Measurements from ENCODE around the gene ARHGAP12.

ARHGAP12 gene

DNA sequence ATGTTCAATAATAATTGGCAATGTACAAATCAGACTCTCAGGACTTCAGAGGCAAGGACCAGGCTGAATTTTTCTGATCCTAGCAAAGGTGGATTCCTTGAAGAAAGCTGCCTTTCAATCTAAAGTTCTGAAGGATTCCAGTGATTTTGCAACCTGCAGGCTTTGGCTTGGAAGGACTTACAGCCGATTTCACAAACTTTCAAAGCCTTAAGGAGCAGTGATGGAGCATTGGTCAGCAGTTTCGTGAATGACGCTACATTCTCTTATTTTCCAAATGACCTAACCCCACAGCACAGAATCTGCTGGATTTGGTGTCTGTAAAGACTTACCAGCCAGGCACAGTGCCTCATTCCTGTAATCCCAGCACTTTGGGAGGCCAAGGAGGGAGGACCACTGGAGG lies 167.5 kb downstream of the ARHGAP12 start:
- no peak for DNase-seq

DNA sequence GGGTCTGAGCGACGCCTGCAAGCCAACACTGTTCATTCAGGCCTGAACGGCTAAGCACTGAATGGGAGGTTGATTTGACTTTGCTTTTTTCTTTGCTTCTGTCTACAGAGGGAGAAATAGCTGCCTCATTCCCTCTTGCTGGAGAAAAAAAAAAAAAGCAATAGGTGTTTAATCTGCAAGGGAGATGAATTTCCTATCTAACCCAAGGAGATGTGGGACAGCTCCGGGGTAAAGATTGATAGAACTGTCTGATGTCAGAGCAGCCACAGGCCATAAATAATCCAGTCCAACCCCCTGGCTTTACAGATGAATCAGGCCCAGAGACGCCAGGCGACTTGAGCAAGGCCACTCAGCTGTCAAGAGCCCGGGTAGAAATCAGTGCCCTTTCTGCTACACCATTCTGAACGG lies 168.0 kb downstream of the ARHGAP12 start:
- no peak for DNase-seq

DNA sequence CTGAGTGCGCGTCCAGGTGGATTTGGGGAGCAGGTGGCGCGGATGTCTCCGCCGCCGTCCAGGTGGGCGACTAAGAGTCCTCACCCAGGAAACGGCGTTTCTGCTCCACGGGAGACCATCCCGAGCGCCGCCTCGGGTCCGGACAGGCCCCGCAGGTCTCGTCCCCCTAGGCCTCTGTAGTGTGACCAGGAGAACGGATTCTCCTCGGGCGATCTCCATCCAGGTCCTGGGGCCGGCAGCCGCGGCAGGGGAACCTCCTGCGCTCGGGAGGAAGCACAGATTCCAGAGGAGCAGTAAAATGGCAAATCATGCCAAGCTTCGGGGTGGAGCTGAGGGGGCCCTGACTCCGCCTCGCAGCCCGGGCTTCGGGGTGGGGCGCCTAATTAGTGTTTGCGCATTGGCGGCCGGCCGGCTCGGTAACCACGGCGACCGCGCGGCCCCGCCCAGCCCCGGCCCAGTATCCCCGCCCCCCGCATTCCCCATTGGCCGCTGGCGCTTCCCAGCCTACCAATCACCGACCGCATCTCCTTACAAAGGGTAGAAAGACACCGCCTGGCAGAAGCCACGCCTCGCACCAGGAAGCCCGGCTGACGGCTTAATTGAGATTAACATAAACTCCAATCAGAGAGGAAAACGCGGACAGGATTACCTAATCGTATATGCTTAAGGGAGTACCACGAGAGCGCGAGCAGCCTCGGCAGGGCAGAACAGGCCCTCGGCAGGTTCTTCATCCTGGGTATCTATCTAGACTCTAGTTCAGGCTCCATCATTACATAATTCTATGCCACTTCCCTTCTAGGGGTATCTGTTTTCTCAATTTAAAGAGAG lies 168.6 kb downstream of the ARHGAP12 start:
- peak; percentile 93 to 94 for DNase-seq

DNA sequence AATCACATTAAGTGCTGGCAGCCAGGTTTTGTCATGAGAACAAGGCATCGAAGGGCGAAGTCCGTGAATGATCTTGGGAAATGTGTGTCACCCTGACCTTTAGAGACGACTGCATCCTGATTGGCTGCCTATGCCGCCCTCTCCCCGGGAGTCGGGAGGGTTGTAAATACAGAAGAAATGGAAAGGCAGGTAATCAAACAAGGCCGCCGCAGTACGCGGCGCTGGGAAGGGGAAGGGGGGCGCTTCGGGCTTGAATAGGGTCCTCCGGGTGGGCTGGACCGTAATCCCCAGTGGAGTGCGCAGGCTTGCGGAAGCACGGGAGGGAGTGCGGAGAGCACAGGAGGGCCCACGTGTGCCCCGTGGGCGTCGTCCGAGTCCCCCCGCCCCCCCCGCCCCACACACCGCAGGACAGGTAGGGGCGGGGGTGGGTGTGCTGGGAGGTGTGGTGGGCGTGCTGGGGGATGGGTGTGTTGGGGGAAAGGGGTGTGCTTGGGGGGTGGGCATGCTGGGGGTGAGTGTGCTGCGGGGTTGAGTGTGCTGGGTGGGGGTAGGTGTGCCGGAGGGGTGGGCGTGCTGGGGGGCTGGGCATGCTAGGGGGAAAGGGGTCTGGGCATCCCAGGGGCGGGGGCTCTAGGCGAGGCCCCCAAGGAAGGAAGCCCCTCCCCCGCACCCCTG lies 169.4 kb downstream of the ARHGAP12 start:
- DNase-seq: peak; percentile 57 to 86

DNA sequence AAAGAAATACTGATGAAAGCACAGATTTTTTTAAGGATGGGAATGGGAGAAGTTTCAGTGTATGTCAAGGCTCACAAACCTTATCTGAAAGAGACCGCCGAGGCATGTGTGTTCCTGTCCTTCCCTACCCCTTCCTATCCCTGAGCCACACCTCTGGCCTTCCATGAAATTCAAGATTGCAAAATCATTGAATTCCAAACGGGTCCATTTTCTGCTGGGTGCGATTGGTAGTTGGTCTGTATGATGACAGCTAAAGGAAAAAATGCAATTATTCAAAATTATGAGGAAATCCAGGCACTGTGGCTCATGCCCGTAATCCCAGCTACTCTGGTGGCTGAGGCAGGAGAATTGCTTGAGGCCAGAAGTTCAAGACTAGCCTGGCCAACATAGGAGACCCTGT lies 170.1 kb downstream of the ARHGAP12 start:
- DNase-seq: no peak

DNA sequence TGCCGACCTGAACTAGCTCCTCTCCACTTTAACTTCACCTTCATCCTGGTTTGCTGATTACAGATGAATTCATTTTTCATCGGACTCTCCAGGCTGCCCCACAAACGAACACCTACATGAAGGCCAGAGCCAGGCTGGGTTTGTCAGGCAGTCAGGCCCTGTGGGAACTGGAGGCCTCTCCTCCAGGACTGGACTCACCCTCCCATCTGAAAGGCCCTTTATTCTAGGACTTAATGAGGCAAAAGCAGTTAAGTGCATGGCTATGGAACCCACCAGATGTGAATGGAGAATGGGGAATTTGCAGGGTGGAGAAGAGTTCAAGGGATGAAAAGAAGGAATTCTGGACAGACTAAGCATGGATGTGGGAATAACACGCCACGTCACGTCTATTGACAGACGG lies 170.8 kb downstream of the ARHGAP12 start:
- no peak for DNase-seq

DNA sequence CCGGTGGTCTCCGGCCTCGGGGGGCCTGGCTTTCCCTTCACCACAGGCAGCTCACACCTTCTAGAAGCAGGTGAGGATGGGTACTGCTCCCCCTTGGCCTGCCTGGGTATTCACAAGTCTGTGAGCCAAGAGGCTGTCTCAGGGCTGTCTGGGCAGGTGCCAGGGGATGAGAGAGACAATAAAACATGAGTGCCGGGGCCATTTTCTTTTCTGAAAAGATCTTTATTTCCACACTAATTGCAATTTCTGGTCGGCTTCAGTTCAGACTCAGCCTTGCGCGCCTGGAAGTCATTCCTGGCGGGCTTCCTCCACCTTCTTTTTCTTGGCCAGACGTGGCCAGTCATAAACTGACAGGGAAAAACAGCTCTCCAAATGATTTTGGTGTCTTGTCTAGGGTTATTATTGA lies 171.2 kb downstream of the ARHGAP12 start:
- DNase-seq: no peak

DNA sequence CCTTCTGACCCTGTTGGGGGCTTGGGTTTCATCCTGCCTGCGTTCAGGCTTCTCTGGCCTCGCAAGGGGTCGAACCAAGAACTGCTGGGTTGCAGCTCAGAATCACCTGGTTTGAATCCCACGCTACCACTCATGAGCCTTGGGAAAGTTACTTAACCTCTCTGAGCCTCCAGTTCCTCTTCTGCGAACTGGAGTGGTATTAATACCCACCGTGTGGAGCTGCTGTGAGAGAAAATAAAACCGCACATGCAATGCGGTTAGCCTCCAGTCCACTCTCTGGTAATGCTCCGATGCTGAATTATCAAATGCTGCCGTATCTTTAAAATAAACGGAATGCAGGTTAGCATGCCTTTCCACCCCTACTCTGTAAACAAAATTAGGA lies 171.9 kb downstream of the ARHGAP12 start:
- no peak for DNase-seq

DNA sequence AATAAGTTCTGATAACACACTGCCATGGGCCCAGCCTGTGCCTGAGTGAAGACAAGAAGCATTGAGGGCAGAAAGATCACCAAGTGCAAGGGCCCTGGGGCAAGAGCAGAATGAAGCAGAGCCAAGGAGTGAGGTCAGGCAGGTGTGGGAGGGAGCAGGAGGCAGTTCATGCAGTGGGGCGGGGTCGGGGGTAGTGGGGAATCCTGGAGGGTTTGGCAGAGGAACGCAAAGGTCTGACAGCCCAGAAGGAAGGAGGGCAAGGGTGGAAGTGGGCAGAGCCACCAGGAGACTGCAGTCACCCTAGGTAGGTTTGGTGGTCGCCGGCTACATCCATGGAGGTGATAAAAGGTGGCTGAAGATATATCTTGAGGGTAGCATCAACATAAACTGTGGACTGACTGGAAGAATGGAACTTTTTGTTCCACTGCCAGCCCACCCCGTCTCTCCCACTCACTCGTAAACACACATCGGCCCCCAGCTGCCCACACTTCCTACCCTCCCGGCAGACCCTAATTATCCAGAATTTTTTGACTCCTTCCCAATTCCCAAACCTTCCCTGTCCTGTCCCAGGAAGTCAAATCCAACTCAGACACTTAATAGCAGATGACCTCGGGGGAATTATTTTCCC lies 172.4 kb downstream of the ARHGAP12 start:
- DNase-seq: no peak
